Left ventricle myocardium inferior (tissue), 1 donor: ENCODE measurements around the gene KCTD5. TPM values are rescaled to one million over a fixed set of nuclear protein-coding genes. Genes with fewer than 3 reads are reported as not detected.
"Not testable (repeated sequence)": the region's sequence is repeated elsewhere in the genome, so short reads cannot be mapped to it uniquely, and the experiment has no call there.

Source experiments
- DNase-seq: peaks from one replicate; pipeline ENCODE4 v3.0.0-alpha.2; 2020
- H3K27ac ChIP-seq: fragments of 200-600 bp; replicated peaks from 2 replicates; pipeline ENCODE4 v1.8.0; 2021
- H3K27me3 ChIP-seq: fragments of 200-600 bp; 2 replicates; pipeline ENCODE4 v1.8.0; 2021; ENCODE audit warnings: low read depth
- H3K36me3 ChIP-seq: fragments of 200-600 bp; 2 replicates; pipeline ENCODE4 v1.8.0; 2021
- H3K4me1 ChIP-seq: fragments of 200-600 bp; 2 replicates; pipeline ENCODE4 v1.8.0; 2021
- H3K4me3 ChIP-seq: fragments of 200-600 bp; 2 replicates; pipeline ENCODE4 v1.8.0; 2021; ENCODE audit warnings: mild to moderate bottlenecking, moderate library complexity
- H3K9me3 ChIP-seq: fragments of 200-600 bp; replicated peaks from 2 replicates; pipeline ENCODE4 v1.8.0; 2021
- intact Hi-C: fragments of 100-400 bp; cut with micrococcal nuclease; formaldehyde crosslinking; loops from one replicate; pipeline ENCODE4 v1.11.0; 2022
- total RNA-seq: library from RNA; stranded (reverse); fragmentation: NEBNext Ultra II Directional; extraction: Animal tissue kit (Norgen Biotek cat#: 25700); gene quantifications from one replicate; pipeline ENCODE4 v1.2.1, GENCODE V29; 2021
- TF ChIP-seq, protein P1 (sequence below): fragments of 200-600 bp; IDR thresholded peaks from 2 replicates; pipeline ENCODE4 v1.8.0; 2021; ENCODE audit warnings: antibody characterized with exemption, mild to moderate bottlenecking, borderline replicate concordance
- donor health status: DM: no; HTN: yes; CAD: no; lungs with severe emphysema.

Gene KCTD5
- total RNA-seq, 1 donor from 2014 or later: 10.2 TPM

DNA sequence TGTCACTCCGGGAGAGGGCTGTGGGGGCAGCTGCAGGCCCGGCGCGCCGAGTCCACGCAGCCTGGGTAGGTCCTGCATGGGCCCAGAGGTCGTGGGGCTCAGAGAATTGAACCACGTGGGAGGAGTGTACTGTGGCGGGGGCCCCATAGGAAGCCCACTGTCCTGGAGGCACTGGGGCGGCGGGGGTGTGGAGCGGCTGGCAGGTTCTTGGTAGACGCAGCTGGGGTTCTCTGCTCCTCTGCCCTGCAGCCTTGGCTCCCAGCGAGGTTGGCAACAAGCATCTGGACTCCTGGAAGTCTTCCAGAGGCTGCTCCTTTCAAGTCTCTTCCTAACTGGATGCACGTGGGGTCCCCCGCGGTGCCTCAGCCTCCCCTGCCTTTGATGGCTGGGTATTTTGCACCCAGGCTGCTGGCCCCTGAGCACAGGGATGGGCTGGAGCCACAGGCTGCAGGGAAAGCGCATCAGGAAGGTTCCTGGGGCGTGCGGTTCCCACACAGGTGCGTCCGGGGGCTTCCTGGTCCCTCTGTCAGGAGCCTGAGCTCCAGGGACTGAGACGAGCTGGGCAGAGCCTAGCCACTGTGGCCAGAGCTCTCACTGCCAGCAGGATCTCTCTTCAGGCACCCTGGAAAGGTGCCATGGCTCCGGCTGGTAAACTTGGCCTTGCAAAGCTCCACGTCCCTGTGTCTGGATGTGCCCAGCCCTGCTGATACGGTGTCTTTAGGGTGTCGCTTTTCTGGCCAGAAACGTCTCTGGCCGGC is 9.3 kb downstream of the KCTD5 start:
- peak overlapping the region; percentile 92 for H3K27ac ChIP-seq
- peaks cover 47% of the 10 kb centered on the region for H3K4me1 ChIP-seq
- peak; percentile 49 for DNase-seq
- TF ChIP-seq, protein P1, sequence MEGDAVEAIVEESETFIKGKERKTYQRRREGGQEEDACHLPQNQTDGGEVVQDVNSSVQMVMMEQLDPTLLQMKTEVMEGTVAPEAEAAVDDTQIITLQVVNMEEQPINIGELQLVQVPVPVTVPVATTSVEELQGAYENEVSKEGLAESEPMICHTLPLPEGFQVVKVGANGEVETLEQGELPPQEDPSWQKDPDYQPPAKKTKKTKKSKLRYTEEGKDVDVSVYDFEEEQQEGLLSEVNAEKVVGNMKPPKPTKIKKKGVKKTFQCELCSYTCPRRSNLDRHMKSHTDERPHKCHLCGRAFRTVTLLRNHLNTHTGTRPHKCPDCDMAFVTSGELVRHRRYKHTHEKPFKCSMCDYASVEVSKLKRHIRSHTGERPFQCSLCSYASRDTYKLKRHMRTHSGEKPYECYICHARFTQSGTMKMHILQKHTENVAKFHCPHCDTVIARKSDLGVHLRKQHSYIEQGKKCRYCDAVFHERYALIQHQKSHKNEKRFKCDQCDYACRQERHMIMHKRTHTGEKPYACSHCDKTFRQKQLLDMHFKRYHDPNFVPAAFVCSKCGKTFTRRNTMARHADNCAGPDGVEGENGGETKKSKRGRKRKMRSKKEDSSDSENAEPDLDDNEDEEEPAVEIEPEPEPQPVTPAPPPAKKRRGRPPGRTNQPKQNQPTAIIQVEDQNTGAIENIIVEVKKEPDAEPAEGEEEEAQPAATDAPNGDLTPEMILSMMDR: no peak
- H3K27me3 ChIP-seq: no peaks in the 10 kb centered on the region
- intact Hi-C loops: no loop called here
- H3K4me3 ChIP-seq: peak overlapping the region; percentile 54
- H3K9me3 ChIP-seq: no peaks in the 10 kb centered on the region
- H3K36me3 ChIP-seq: peaks cover 9% of the 10 kb centered on the region

DNA sequence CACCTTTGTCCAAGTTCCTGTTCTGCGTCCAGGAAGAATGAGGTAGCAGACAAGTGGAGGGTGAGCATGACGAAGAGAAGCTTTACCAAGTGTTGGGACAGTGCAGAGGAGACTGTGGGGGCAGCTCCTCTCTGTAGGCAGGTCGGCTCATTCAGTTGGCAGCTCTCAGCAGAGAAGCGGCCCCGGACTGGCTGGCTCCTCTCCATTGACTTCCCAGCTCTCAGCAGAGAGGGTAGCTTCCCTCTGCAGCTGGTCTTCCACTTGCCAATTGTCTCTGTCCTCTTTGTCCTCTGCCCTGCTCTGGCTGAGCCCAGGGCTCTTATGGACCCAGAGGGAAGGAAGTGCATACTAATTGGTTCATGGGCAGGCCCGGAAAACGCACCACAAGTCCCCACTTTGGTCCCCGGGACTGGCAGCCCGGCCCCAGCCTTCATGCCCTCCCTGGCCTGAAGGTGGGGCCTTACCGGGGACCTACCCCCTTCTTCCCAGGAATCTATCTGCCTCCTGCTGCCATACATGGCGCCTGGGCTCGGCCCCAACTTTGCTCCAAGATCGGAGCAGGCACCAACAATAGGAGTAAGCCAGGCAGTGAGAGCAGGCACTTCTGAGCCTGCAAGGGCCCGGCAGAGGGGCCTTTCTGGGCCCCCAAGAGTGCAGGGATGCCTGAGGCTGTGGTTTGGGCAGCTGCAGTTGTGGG is 10.1 kb downstream of the KCTD5 start:
- intact Hi-C loops: no loop called here
- TF ChIP-seq, protein P1: no peak
- Histone ChIP-seq H3K4me1 (peaks cover 45% of the 10 kb centered on the region), H3K27me3 (no peaks in the 10 kb centered on the region), H3K9me3 (no peaks in the 10 kb centered on the region), H3K4me3 (peak overlapping the region; percentile 54), H3K27ac (peak overlapping the region; percentile 92), H3K36me3 (peaks cover 16% of the 10 kb centered on the region)
- peak; percentile 49 for DNase-seq

DNA sequence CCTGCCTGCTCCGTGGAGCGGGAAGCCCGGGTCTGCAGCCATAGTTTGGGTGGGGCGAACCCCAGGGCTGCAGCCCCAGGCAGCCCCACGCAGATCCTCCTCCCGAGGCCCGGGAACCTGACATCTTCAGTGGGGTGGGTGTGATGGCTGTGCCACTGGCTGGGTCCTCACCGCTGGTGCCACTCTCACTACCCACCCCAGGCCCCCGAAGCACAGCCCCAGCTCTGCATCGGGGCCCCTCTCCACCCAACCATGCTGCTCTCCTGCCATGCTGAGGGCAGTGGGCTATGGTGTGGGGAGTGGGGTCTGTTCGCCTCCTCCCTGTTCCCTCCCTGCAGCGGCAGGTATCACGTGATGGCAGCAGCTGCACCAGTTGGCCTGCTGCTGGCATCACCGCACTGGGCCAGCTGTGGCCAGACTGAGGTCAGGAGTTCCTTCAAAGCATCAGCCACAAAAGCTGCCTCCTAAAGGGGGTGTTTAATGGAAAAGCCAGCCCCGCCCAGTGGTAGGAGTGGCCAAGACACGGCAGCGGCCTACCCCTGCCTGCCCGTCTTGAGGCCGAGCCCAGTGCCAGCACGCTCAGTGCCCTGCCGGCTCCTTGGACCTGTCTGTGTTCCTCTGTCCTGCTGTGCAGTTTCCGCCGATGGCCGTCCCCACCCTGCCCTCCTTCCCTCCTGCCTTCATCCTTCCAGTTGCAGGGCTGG is 10.8 kb downstream of the KCTD5 start:
- no peaks in the 10 kb centered on the region for H3K27me3 ChIP-seq
- H3K4me1 ChIP-seq: peaks cover 40% of the 10 kb centered on the region
- TF ChIP-seq, protein P1: no peak
- peak overlapping the region; percentile 92 for H3K27ac ChIP-seq
- DNase-seq: no peak
- peak overlapping the region; percentile 54 for H3K4me3 ChIP-seq
- H3K9me3 ChIP-seq: no peaks in the 10 kb centered on the region
- peaks cover 23% of the 10 kb centered on the region for H3K36me3 ChIP-seq
- intact Hi-C loops: no loop called here

DNA sequence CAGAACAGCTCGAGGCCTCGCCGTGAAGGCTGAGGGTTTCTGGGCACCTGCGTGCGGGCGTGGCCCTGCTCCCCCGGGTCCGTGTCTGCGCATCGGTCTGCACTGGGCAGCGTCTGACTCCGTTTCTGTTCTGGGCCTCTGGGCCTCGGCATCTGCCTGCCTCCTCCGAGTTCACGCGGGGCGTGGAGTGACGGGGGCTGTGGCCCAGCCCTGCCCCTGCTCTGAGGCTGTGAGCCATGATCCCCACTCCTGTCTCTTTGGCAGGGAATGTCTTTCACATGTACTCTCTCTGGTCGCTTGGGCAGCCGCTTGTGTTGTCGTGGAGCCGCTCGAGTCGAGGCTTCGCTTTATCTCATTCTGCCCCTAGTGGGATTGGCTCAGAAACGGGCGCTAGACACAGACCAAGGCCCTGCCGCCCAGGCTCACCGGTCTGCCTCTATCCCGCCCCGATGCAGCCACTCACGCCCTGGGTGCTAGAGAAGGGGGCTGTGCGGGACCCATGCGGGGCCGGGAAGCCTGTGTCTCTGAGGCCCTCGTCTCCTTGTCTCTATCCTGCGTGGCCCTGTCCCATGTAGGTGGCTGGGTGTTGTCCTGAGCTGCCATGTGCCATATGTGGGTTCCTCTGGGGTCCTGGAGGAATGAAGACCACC is 14.4 kb downstream of the KCTD5 start:
- H3K9me3 ChIP-seq, H3K27ac ChIP-seq, H3K27me3 ChIP-seq, DNase-seq, intact Hi-C loops, H3K4me3 ChIP-seq: not testable (repeated sequence)
- H3K4me1 ChIP-seq: peaks cover 19% of the 10 kb centered on the region
- peaks cover 51% of the 10 kb centered on the region for H3K36me3 ChIP-seq

DNA sequence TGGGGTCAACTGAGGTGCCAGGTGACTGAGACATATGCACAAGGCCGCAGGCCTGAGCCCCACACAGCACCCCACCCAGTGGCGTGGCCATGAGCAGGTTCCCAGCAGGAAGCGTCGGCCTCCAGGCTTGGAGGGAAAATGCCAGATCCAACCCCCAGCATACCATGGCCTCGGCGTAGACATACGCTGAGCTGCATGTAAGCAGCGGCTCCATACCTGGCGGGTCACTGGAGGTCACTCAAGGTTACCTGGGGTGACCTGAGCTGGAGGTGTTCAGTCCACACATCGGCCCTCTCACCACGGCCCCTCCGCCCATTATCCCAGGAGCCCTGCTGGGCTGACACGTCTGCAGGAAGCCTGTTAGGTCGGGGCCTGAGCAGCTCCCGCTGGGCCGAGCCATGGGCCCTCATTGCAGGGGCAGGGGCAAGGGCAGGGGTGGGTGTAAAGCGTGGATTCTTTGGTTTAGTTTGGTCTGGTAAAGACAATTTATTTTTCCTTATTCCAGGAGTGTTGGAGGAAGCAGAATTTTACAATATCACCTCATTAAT is 15.2 kb downstream of the KCTD5 start:
- no peaks in the 10 kb centered on the region for H3K9me3 ChIP-seq
- H3K4me1 ChIP-seq: peaks cover 11% of the 10 kb centered on the region
- TF ChIP-seq, protein P1: no peak
- H3K4me3 ChIP-seq: no peak overlapping the region
- H3K27me3 ChIP-seq: no peaks in the 10 kb centered on the region
- H3K36me3 ChIP-seq: peaks cover 58% of the 10 kb centered on the region
- H3K27ac ChIP-seq: no peak overlapping the region
- intact Hi-C loops: no loop called here
- no peak for DNase-seq
